HepG2 (cell line): ENCODE results near the gene CLEC18A. TPM values are rescaled to one million over a fixed set of nuclear protein-coding genes. Genes with fewer than 3 reads are reported as not detected.

ENCODE experiments used
- ATAC-seq: fragments of 200-7000 bp; cut with Tn5 transposase; 3 replicates; pipeline ENCODE4 v1.9.1; 2020; ENCODE audit warnings: mild to moderate bottlenecking, moderate library complexity
- BruUV-seq: library from RNA; stranded (reverse); fragments of 400-500 nt; replicated peaks from 2 replicates; lab custom pipeline; 2021; lab: Mats Ljungman, UMichigan
- CTCF ChIA-PET: fragments of 300-600 bp; formaldehyde crosslinking; extraction: SDS; loops from one replicate; lab custom pipeline; 2021; ENCODE audit warnings: low total read pairs, inconsistent platforms, low intra/inter-chr PET ratio; lab: Yijun Ruan, JAX
- POLR2A ChIA-PET: fragments of 350-600 bp; sonication (Branson Sonifier 250); formaldehyde crosslinking; loops from one replicate; lab custom pipeline; 2020; ENCODE audit warnings: antibody characterized with exemption, inconsistent platforms; lab: Yijun Ruan, JAX
- DNase-seq: peaks from one replicate; pipeline ENCODE4 v3.0.0-alpha.2; 2015; ENCODE audit warnings: low spot score
- FAIRE-seq: peaks from 3 replicates; lab custom pipeline; 2011; peaks lifted over from hg19 to GRCh38; lab: Jason Lieb, UNC
- H2AFZ ChIP-seq: one replicate; pipeline ENCODE4 v1.6.1; 2011; ENCODE audit warnings: low read length, inconsistent platforms
- H3K27ac ChIP-seq: fragments of 300-600 bp; 3 replicates; pipeline ENCODE4 v1.8.0; 2011; ENCODE audit warnings: mixed run types, mild to moderate bottlenecking, mixed read lengths, low read length, inconsistent platforms; ENCODE audit not compliant: insufficient read depth; ENCODE audit errors: extremely low read length
- H3K27me3 ChIP-seq, 2 experiments: fragments of 200-600 bp in 1 of 2; 2 replicates in 1 of 2; 3 replicates in 1 of 2; pipeline versions ENCODE4 v1.6.0 to v1.8.0; 2011; ENCODE audit warnings: low read length in 2 of 2, mild to moderate bottlenecking in 2 of 2, moderate library complexity in 2 of 2, inconsistent platforms in 1 of 2; ENCODE audit not compliant: insufficient read depth in 2 of 2, control insufficient read depth in 1 of 2
- H3K36me3 ChIP-seq, 2 experiments: fragments of 200-600 bp in 1 of 2; replicated peaks in 1 of 2; 2 replicates in 1 of 2; 3 replicates in 1 of 2; pipeline versions ENCODE4 v1.5.1 to v1.8.0; 2011; ENCODE audit warnings: low read length in 2 of 2, inconsistent platforms in 1 of 2; ENCODE audit not compliant: insufficient read depth in 2 of 2, control insufficient read depth in 1 of 2
- H3K4me1 ChIP-seq: 2 replicates; pipeline ENCODE4 v1.5.1; 2012; ENCODE audit warnings: low read length, inconsistent platforms; ENCODE audit not compliant: insufficient read depth
- H3K4me2 ChIP-seq: 2 replicates; pipeline ENCODE4 v1.6.0; 2011; ENCODE audit warnings: low read depth, low read length, inconsistent platforms
- H3K4me3 ChIP-seq, 3 experiments: fragments of 200-600 bp in 1 of 3; sonication (generic), shearing (Covaris generic) in 1 of 3; replicated peaks in 1 of 3; 2 replicates each; pipeline ENCODE4 v1.5.1; 2011 to 2016; ENCODE audit warnings: low read length in 3 of 3, inconsistent platforms in 2 of 3, low read depth in 2 of 3, mild to moderate bottlenecking in 2 of 3, control low read depth in 1 of 3, mixed read lengths in 1 of 3; ENCODE audit not compliant: insufficient read depth in 1 of 3
- H3K79me2 ChIP-seq: one replicate; pipeline ENCODE4 v1.6.1; 2011; ENCODE audit warnings: low read length, inconsistent platforms; ENCODE audit not compliant: insufficient read depth
- H3K9ac ChIP-seq: 2 replicates; pipeline ENCODE4 v1.6.0; 2011; ENCODE audit warnings: mild to moderate bottlenecking, low read depth, low read length, inconsistent platforms; ENCODE audit not compliant: insufficient read depth
- H3K9me3 ChIP-seq: 2 replicates; pipeline ENCODE4 v1.5.1; 2012; ENCODE audit warnings: mild to moderate bottlenecking, low read length
- H4K20me1 ChIP-seq: 2 replicates; pipeline ENCODE4 v1.6.0; 2011; ENCODE audit warnings: inconsistent platforms, mild to moderate bottlenecking, low read length, moderate library complexity; ENCODE audit not compliant: insufficient read depth
- CHD2 ChIP-seq: IDR thresholded peaks from 2 replicates; pipeline ENCODE4 v1.6.1; 2011; ENCODE audit warnings: low read depth, low read length, improper control_type of control experiment
- ERF ChIP-seq: IDR thresholded peaks from 2 replicates; pipeline ENCODE4 v1.6.1; 2018; ENCODE audit warnings: missing biosample characterization, missing genetic modification reagents
- JUNB ChIP-seq: sonication (generic); formaldehyde crosslinking; IDR thresholded peaks from 2 replicates; pipeline ENCODE4 v1.8.0; 2022; ENCODE audit warnings: missing genetic modification reagents, mild to moderate bottlenecking, borderline replicate concordance
- NFRKB ChIP-seq: fragments of 450-650 bp; IDR thresholded peaks from 2 replicates; pipeline ENCODE4 v1.6.1; 2017
- RXRB ChIP-seq: IDR thresholded peaks from 2 replicates; pipeline ENCODE4 v1.6.1; 2016; ENCODE audit warnings: borderline replicate concordance, missing genetic modification reagents, missing compliant biosample characterization
- SMC3 ChIP-seq: IDR thresholded peaks from 2 replicates; pipeline ENCODE4 v1.6.1; 2011; ENCODE audit warnings: low read length, improper control_type of control experiment
- THYN1 ChIP-seq: sonication (generic); formaldehyde crosslinking; IDR thresholded peaks from 2 replicates; pipeline ENCODE4 v1.8.1; 2023; ENCODE audit warnings: low read depth, mild to moderate bottlenecking, moderate library complexity, missing genetic modification reagents, borderline replicate concordance
- ZBTB20 ChIP-seq: sonication (generic); formaldehyde crosslinking; IDR thresholded peaks from 2 replicates; pipeline ENCODE4 v1.8.1; 2023; ENCODE audit warnings: missing genetic modification reagents, low read depth, mild to moderate bottlenecking, borderline replicate concordance
- ZNF614 ChIP-seq: IDR thresholded peaks from 2 replicates; pipeline ENCODE4 v1.6.1; 2018; ENCODE audit warnings: missing biosample characterization, missing genetic modification reagents, inconsistent platforms, borderline replicate concordance
- ZNF747 ChIP-seq: sonication (generic); formaldehyde crosslinking; IDR thresholded peaks from 2 replicates; pipeline ENCODE4 v1.8.1; 2023; ENCODE audit warnings: missing genetic modification reagents, mild to moderate bottlenecking, borderline replicate concordance
- WGBS: methylation state at CpG from one replicate; pipeline ENCODE4 v1.1.6; 2017; ENCODE audit warnings: low lambda C conversion rate; 5-methylcytosine and 5-hydroxymethylcytosine counted together
- in situ Hi-C: cut with HindIII; loops from 2 replicates; pipeline ENCODE4 v1.10.0; 2017; ENCODE audit warnings: low pct_unique_long_range_greater_than_20kb; ENCODE audit not compliant: extremely low pct_ligation_motif_present
- intact Hi-C: fragments of 100-400 bp; cut with micrococcal nuclease; formaldehyde crosslinking; loops from one replicate; pipeline ENCODE4 v1.10.0; 2022; ENCODE audit not compliant: unreplicated experiment
- polyA plus RNA-seq, 8 experiments: library from polyadenylated mRNA; depleted of rRNA in 3 of 8; stranded (reverse) in 7 of 8; unstranded in 1 of 8; fragments of >200 nt; fragmentation: Illumina TruSeq in 4 of 8; extraction: Trizol in 4 of 8; gene quantifications; 2 replicates each; pipeline versions ENCODE4 v1.2.1 to v1.2.3, GENCODE V29; 2011 to 2016; ENCODE audit warnings: low read depth in 4 of 8, missing spikeins in 1 of 8, mixed read lengths in 1 of 8; ENCODE audit not compliant: insufficient read depth in 1 of 8
- total RNA-seq, 5 experiments: library from RNA; depleted of rRNA; stranded (reverse); fragments of >200 nt; fragmentation: Illumina TruSeq; extraction: Trizol; gene quantifications; 2 replicates each; pipeline ENCODE4 v1.2.3, GENCODE V29; 2016; ENCODE audit warnings: low read depth in 1 of 5
- TF ChIP-seq, protein P1 (sequence below): sonication (generic); formaldehyde crosslinking; IDR thresholded peaks from 2 replicates; pipeline ENCODE4 v1.5.0; 2020; ENCODE audit warnings: mild to moderate bottlenecking, missing genetic modification reagents
- TF ChIP-seq, protein P2 (sequence below): sonication (generic); formaldehyde crosslinking; IDR thresholded peaks from 2 replicates; pipeline ENCODE4 v1.4.0; 2020; ENCODE audit warnings: missing genetic modification reagents
- TF ChIP-seq, protein P3 (sequence below): sonication (generic); formaldehyde crosslinking; conservative IDR thresholded peaks from 2 replicates; pipeline ENCODE4 v1.5.0; 2020; ENCODE audit warnings: missing genetic modification reagents
- TF ChIP-seq, protein P4 (sequence below): sonication (generic); formaldehyde crosslinking; IDR thresholded peaks from 2 replicates; pipeline ENCODE4 v1.4.0; 2020; ENCODE audit warnings: missing genetic modification reagents

Gene CLEC18A
- total and polyA plus RNA-seq, 2 of the 13 experiments (the other 11 are each of a cell fraction or from before 2014, with no cell fraction given) = 0.22 to 0.42 TPM

DNA sequence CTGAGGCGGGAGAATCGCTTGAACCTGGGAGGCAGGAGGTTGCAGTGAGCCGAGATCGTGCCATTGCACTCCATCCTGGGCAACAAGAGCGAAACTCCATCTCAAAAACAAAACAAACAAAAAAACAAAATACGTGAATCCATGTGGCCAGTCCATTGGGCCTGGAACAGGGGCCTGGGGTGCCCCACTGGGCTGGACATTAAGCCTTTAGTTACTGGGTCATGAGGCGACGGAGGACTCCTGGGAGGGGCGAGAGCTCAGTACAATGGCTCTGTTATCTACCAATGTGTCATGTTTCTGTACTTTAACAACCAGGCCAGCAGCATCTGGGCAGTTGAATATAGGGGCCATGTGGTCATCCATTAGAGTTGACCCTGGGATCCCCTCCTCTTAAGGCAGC, 18.9 kb upstream of the CLEC18A start (continued):
- TF ChIP-seq, protein P1, sequence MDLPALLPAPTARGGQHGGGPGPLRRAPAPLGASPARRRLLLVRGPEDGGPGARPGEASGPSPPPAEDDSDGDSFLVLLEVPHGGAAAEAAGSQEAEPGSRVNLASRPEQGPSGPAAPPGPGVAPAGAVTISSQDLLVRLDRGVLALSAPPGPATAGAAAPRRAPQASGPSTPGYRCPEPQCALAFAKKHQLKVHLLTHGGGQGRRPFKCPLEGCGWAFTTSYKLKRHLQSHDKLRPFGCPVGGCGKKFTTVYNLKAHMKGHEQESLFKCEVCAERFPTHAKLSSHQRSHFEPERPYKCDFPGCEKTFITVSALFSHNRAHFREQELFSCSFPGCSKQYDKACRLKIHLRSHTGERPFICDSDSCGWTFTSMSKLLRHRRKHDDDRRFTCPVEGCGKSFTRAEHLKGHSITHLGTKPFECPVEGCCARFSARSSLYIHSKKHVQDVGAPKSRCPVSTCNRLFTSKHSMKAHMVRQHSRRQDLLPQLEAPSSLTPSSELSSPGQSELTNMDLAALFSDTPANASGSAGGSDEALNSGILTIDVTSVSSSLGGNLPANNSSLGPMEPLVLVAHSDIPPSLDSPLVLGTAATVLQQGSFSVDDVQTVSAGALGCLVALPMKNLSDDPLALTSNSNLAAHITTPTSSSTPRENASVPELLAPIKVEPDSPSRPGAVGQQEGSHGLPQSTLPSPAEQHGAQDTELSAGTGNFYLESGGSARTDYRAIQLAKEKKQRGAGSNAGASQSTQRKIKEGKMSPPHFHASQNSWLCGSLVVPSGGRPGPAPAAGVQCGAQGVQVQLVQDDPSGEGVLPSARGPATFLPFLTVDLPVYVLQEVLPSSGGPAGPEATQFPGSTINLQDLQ = no peak
- TF ChIP-seq ZBTB20 (CRISPR knock-in tag) (no peak), ERF (CRISPR knock-in tag) (no peak), RXRB (CRISPR knock-in tag) (no peak)
- TF ChIP-seq, protein P2, sequence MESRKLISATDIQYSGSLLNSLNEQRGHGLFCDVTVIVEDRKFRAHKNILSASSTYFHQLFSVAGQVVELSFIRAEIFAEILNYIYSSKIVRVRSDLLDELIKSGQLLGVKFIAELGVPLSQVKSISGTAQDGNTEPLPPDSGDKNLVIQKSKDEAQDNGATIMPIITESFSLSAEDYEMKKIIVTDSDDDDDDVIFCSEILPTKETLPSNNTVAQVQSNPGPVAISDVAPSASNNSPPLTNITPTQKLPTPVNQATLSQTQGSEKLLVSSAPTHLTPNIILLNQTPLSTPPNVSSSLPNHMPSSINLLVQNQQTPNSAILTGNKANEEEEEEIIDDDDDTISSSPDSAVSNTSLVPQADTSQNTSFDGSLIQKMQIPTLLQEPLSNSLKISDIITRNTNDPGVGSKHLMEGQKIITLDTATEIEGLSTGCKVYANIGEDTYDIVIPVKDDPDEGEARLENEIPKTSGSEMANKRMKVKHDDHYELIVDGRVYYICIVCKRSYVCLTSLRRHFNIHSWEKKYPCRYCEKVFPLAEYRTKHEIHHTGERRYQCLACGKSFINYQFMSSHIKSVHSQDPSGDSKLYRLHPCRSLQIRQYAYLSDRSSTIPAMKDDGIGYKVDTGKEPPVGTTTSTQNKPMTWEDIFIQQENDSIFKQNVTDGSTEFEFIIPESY = no peak
- TF ChIP-seq, all 625 proteins: peak for 0

DNA sequence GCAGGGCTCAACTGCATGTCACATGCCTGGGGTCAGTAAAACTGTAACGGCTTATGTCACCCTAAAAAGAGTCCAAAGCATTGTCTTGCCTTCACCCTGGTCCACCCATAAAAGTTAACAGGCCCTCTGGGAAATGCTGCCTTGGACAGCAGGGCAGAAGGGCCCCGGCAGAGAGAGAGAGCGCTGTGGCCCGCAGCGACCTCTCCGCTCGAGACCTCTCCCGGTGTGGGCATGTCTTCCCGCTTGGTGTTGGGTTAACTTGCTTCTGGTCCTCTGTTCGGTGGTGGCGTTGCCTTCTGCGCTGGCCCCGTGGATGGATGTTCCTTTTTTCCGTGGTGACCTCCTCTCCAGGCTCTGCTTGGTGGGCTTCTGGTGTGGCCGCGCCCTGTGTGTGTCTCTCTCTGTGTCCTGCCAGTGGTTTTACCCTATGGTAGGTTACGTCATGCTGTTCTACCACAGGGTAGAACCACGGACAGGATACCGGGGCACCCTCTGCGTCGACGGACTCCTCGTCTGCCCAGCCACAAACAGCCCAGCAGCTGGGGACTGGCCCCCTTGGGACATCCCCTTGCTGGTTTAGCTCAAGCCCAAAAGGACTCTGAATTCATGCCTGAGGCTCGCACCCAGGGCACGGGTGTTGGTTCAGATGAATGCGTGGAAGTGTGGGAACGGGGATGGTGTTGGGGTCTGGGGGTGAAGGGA, 18.3 kb upstream of the CLEC18A start:
- Histone ChIP-seq H3K27me3 (no peaks in the 10 kb centered on the region), H3K9me3 (no peaks in the 10 kb centered on the region), H3K4me2 (no peak overlapping the region), H3K4me3 (no peak overlapping the region), H3K36me3 (peaks cover 57 to 72% of the 10 kb centered on the region in 2 experiments), H2AFZ (no peak overlapping the region), H3K79me2 (no peaks in the 10 kb centered on the region), H4K20me1 (no peaks in the 10 kb centered on the region), H3K9ac (no peak overlapping the region), H3K27ac (no peak overlapping the region), H3K4me1 (peaks cover 13% of the 10 kb centered on the region)
- 95% methylated on average over 26 of the region's 27 CpGs for WGBS
- ChIA-PET CTCF (no interaction called here), POLR2A (no interaction called here)
- in situ Hi-C loops = no loop called here
- DNase-seq = no peak
- no TSS peak for BruUV-seq
- intact Hi-C loops = loop anchor here (5.0 kb wide), 1 partner anchor 71 kb away; no protein-coding TSS in a partner anchor
- no peak for ATAC-seq
- no peak for FAIRE-seq
- TF ChIP-seq ZNF614 (CRISPR knock-in tag) (no peak), NFRKB (no peak), JUNB (CRISPR knock-in tag) (no peak), ZNF747 (CRISPR knock-in tag) (no peak), CHD2 (no peak), SMC3 (no peak), THYN1 (CRISPR knock-in tag) (no peak)
- TF ChIP-seq, protein P3, sequence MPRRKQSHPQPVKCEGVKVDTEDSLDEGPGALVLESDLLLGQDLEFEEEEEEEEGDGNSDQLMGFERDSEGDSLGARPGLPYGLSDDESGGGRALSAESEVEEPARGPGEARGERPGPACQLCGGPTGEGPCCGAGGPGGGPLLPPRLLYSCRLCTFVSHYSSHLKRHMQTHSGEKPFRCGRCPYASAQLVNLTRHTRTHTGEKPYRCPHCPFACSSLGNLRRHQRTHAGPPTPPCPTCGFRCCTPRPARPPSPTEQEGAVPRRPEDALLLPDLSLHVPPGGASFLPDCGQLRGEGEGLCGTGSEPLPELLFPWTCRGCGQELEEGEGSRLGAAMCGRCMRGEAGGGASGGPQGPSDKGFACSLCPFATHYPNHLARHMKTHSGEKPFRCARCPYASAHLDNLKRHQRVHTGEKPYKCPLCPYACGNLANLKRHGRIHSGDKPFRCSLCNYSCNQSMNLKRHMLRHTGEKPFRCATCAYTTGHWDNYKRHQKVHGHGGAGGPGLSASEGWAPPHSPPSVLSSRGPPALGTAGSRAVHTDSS (CRISPR knock-in tag) = no peak
- TF ChIP-seq, protein P4, sequence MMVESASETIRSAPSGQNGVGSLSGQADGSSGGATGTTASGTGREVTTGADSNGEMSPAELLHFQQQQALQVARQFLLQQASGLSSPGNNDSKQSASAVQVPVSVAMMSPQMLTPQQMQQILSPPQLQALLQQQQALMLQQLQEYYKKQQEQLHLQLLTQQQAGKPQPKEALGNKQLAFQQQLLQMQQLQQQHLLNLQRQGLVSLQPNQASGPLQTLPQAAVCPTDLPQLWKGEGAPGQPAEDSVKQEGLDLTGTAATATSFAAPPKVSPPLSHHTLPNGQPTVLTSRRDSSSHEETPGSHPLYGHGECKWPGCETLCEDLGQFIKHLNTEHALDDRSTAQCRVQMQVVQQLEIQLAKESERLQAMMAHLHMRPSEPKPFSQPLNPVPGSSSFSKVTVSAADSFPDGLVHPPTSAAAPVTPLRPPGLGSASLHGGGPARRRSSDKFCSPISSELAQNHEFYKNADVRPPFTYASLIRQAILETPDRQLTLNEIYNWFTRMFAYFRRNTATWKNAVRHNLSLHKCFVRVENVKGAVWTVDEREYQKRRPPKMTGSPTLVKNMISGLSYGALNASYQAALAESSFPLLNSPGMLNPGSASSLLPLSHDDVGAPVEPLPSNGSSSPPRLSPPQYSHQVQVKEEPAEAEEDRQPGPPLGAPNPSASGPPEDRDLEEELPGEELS (CRISPR knock-in tag) = no peak
